Measurements from ENCODE around the gene KLC1.

Gene KLC1

GRCh38 chr14:103743691-103744090, 114.7 kb downstream of the KLC1 start:
- Histone ChIP-seq H3K4me3 (ENCODE audit: low read length) (no peak overlapping the region), H3K27me3 (replicated peaks; ENCODE audit: control insufficient read depth, insufficient read depth, low read length) (no peaks in the 10 kb centered on the region), H3K9me3 (ENCODE audit: control insufficient read depth, low read length) (no peaks in the 10 kb centered on the region), H3K36me3 (ENCODE audit: control insufficient read depth, insufficient read depth, low read length, severe bottlenecking) (no peaks in the 10 kb centered on the region), H3K9ac (ENCODE audit: low read length) (no peak overlapping the region), H3K4me1 (ENCODE audit: control insufficient read depth, insufficient read depth, low read length) (no peaks in the 10 kb centered on the region)
- no peak for DNase-seq (ENCODE audit: low read depth)

DNA sequence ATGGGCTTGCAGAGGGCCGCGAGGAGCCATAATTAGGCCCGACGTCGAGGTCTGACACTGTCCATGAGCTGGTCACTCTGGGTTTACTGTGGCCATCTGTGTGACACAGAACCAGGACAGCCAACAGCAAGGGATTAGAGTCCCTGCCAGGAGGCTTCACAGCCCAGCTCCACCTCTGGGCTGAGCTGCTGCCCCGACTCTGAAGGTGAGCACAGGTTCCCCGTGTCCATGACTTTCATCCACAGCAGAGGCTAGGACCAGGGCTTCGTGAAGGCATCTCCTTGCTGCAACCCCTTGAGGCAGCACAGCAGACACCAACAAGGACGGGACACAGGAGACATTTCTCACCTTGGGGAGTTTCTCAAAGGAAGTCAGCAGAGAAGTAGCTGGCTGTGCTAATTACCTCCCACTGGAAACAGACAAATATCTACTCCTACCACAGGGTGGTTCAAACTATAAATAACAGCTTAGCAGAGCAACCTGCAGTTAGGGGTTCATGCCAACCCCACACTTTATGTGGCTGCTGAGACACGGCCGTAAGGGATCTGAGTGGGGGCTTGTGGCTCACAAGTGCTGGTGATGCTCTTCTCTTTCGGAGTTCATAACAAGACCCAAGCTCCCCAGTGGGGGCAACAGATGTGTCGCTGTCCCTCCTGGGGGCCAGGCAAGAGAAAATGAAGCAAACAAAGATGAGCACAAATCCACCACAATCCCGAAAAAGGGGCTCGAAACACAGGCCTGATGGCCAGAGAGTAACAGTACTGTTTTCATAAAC, 115.8 kb downstream of the KLC1 start:
- no peaks in the 10 kb centered on the region for H3K4me1 ChIP-seq (ENCODE audit: control insufficient read depth, insufficient read depth, low read length)
- no peaks in the 10 kb centered on the region for H3K27me3 ChIP-seq (replicated peaks; ENCODE audit: control insufficient read depth, insufficient read depth, low read length)
- H3K4me3 ChIP-seq (ENCODE audit: low read length) = no peak overlapping the region
- H3K9ac ChIP-seq (ENCODE audit: low read length) = no peak overlapping the region
- H3K36me3 ChIP-seq (ENCODE audit: control insufficient read depth, insufficient read depth, low read length, severe bottlenecking) = no peaks in the 10 kb centered on the region
- DNase-seq (ENCODE audit: low read depth) = no peak
- no peaks in the 10 kb centered on the region for H3K9me3 ChIP-seq (ENCODE audit: control insufficient read depth, low read length)

GRCh38 chr14:103745424-103745823, 116.4 kb downstream of the KLC1 start:
- no peak overlapping the region for H3K4me3 ChIP-seq (ENCODE audit: low read length)
- no peak for DNase-seq (ENCODE audit: low read depth)
- H3K4me1 ChIP-seq (ENCODE audit: control insufficient read depth, insufficient read depth, low read length) = no peaks in the 10 kb centered on the region
- no peaks in the 10 kb centered on the region for H3K36me3 ChIP-seq (ENCODE audit: control insufficient read depth, insufficient read depth, low read length, severe bottlenecking)
- no peaks in the 10 kb centered on the region for H3K27me3 ChIP-seq (replicated peaks; ENCODE audit: control insufficient read depth, insufficient read depth, low read length)
- H3K9me3 ChIP-seq (ENCODE audit: control insufficient read depth, low read length) = no peaks in the 10 kb centered on the region
- H3K9ac ChIP-seq (ENCODE audit: low read length) = no peak overlapping the region

DNA sequence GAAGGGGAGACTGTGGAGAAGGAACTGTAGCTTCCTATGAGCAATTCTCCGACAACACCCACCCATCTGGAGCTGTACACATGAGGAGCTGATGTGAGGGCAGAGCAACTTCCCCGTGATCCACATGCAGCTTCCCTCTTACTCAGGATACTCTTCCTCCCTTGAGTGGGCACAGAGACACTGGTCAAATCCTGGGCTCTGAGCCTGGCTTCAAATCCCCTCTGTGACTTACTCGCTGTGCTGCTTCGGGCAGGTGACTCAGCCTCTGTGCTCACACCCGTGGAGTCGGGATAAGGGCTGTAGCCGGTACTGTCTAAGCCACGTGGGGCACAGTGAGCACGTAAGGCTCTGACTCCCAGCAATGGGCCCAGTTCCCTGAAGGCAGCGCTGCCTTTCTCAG, 117.7 kb downstream of the KLC1 start:
- Histone ChIP-seq H3K9ac (ENCODE audit: low read length) (no peak overlapping the region), H3K9me3 (ENCODE audit: control insufficient read depth, low read length) (no peaks in the 10 kb centered on the region), H3K4me3 (ENCODE audit: low read length) (no peak overlapping the region), H3K4me1 (ENCODE audit: control insufficient read depth, insufficient read depth, low read length) (no peaks in the 10 kb centered on the region), H3K36me3 (ENCODE audit: control insufficient read depth, insufficient read depth, low read length, severe bottlenecking) (no peaks in the 10 kb centered on the region), H3K27me3 (replicated peaks; ENCODE audit: control insufficient read depth, insufficient read depth, low read length) (no peaks in the 10 kb centered on the region)
- no peak for DNase-seq (ENCODE audit: low read depth)

GRCh38 chr14:103748534-103748857, 119.5 kb downstream of the KLC1 start:
- Histone ChIP-seq H3K9ac (ENCODE audit: low read length) (no peak overlapping the region), H3K36me3 (ENCODE audit: control insufficient read depth, insufficient read depth, low read length, severe bottlenecking) (no peaks in the 10 kb centered on the region), H3K9me3 (ENCODE audit: control insufficient read depth, low read length) (no peaks in the 10 kb centered on the region), H3K27me3 (replicated peaks; ENCODE audit: control insufficient read depth, insufficient read depth, low read length) (no peaks in the 10 kb centered on the region), H3K4me3 (ENCODE audit: low read length) (no peak overlapping the region), H3K4me1 (ENCODE audit: control insufficient read depth, insufficient read depth, low read length) (no peaks in the 10 kb centered on the region)
- no peak for DNase-seq (ENCODE audit: low read depth)

GRCh38 chr14:103749452-103749851, 120.4 kb downstream of the KLC1 start:
- Histone ChIP-seq H3K36me3 (ENCODE audit: control insufficient read depth, insufficient read depth, low read length, severe bottlenecking) (no peaks in the 10 kb centered on the region), H3K27me3 (replicated peaks; ENCODE audit: control insufficient read depth, insufficient read depth, low read length) (no peaks in the 10 kb centered on the region), H3K9ac (ENCODE audit: low read length) (no peak overlapping the region), H3K9me3 (ENCODE audit: control insufficient read depth, low read length) (no peaks in the 10 kb centered on the region), H3K4me3 (ENCODE audit: low read length) (no peak overlapping the region), H3K4me1 (ENCODE audit: control insufficient read depth, insufficient read depth, low read length) (no peaks in the 10 kb centered on the region)
- no peak for DNase-seq (ENCODE audit: low read depth)

GRCh38 chr14:103749860-103750259, 120.8 kb downstream of the KLC1 start:
- H3K4me1 ChIP-seq (ENCODE audit: control insufficient read depth, insufficient read depth, low read length) = no peaks in the 10 kb centered on the region
- H3K27me3 ChIP-seq (replicated peaks; ENCODE audit: control insufficient read depth, insufficient read depth, low read length) = no peaks in the 10 kb centered on the region
- H3K9ac ChIP-seq (ENCODE audit: low read length) = no peak overlapping the region
- no peaks in the 10 kb centered on the region for H3K9me3 ChIP-seq (ENCODE audit: control insufficient read depth, low read length)
- no peaks in the 10 kb centered on the region for H3K36me3 ChIP-seq (ENCODE audit: control insufficient read depth, insufficient read depth, low read length, severe bottlenecking)
- no peak for DNase-seq (ENCODE audit: low read depth)
- no peak overlapping the region for H3K4me3 ChIP-seq (ENCODE audit: low read length)

Measured in adipocyte (in vitro differentiated cells).